ENCODE data around the gene MRGPRD.

Gene MRGPRD

GRCh38 chr11:69010361-69010891 lies 29.6 kb upstream of the MRGPRD start:
- Mint-ChIP-seq H3K4me1 (peaks cover 8% of the 10 kb centered on the region), H3K9me3 (no peaks in the 10 kb centered on the region), H3K27ac (no peak overlapping the region), H3K36me3 (no peaks in the 10 kb centered on the region), H3K4me3 (no peak overlapping the region)
- DNase-seq (ENCODE audit: low spot score in 2 of 2) (no peak), ATAC-seq (no peak)

DNA sequence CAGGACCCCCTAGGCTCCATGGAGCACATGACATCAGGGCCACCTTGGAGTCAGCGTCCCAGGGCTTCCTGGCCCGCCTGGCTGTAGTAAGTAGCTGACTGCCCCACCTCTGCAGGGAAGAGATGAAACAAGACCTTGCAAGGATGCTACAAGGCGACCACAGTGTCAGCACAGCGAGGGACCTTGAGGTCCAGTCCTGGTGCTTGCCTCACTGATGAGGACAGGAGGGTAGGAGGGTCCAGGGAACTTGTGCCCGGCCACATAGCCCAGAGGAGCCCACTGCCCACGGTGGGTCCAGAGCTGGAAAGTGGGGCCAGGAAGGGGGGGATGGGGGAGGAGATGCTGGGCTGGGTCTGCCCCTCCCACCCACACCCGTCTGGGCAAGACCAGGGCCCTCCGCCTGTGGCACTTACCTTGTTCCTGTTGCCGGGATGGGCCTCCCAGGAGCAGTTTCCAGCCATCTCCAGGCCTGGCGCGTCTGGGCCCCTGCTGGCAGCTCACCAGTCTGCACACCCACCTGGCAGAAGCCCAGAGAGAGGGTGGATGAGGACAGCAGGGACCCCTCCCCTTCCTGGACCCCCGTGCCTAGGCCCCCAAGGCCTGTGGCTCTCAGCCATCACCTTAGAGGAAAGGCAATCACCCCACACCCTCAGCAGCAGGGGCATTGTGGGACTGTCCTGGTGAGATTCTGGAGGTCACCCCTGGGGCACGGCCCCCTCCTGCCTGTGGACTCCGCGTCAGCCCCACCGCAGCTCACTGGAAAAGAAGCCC lies 28.8 kb upstream of the MRGPRD start:
- H3K4me1 Mint-ChIP-seq: peaks cover 11% of the 10 kb centered on the region
- H3K9me3 Mint-ChIP-seq: no peaks in the 10 kb centered on the region
- no peak overlapping the region for H3K27ac Mint-ChIP-seq
- ATAC-seq (no peak), DNase-seq (ENCODE audit: low spot score in 2 of 2) (no peak)
- H3K4me3 Mint-ChIP-seq: no peak overlapping the region
- no peaks in the 10 kb centered on the region for H3K36me3 Mint-ChIP-seq

GRCh38 chr11:69008737-69009440 lies 28.1 kb upstream of the MRGPRD start:
- Mint-ChIP-seq H3K27ac (no peak overlapping the region), H3K9me3 (no peaks in the 10 kb centered on the region), H3K36me3 (no peaks in the 10 kb centered on the region), H3K4me1 (peaks cover 11% of the 10 kb centered on the region), H3K4me3 (no peak overlapping the region)
- ATAC-seq (no peak), DNase-seq (ENCODE audit: low spot score in 2 of 2) (no peak)

GRCh38 chr11:69007975-69008381 lies 27.2 kb upstream of the MRGPRD start:
- Mint-ChIP-seq H3K4me1 (peaks cover 11% of the 10 kb centered on the region), H3K36me3 (no peaks in the 10 kb centered on the region), H3K27ac (no peak overlapping the region), H3K9me3 (no peaks in the 10 kb centered on the region), H3K4me3 (no peak overlapping the region)
- ATAC-seq (no peak), DNase-seq (ENCODE audit: low spot score in 2 of 2) (no peak)

- H3K4me1 Mint-ChIP-seq: peaks cover 10% of the 10 kb centered on the region
- no peak for DNase-seq (ENCODE audit: low spot score in 2 of 2)
- ATAC-seq: no peak
- H3K27ac Mint-ChIP-seq: no peak overlapping the region
- no peaks in the 10 kb centered on the region for H3K36me3 Mint-ChIP-seq
- no peak overlapping the region for H3K4me3 Mint-ChIP-seq
- H3K9me3 Mint-ChIP-seq: no peaks in the 10 kb centered on the region
These were observed 26.0 kb upstream of the MRGPRD start for GRCh38 chr11:69006816-69007215.

DNA sequence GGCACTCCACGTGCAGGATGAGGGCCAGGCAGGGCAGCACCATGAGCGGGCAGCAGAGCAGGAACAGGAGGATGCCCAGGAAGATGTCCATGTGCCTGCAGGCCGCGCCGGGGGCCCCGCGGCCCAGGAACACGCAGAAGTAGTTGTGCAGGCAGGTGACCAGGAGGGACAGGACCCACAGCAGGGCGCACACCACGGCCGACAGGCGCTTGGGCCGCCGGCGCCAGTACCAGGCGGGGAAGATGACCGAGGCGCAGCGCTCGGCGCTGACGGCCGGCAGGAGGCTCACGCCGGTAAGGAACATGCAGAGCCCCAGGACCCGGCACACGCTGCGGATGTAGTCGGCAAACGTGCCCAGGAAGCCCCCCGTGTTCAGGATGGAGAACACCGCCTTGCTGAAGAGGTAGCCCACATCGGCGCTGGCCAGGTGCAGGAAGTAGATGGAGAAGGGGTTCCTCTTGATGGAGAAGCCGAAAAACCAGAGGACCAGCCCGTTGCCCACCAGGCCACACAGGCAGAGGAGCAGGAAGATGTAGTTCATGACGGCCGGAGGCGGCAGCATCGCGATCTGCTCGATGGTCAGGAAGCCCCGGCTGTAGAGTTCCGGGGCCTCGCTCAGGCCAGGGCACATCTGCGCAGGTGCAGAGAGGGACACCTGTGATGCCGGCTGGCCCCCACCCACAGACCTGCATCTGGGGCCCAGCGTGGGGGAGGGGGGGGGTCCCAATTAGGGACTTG lies 25.0 kb upstream of the MRGPRD start:
- DNase-seq (ENCODE audit: low spot score in 2 of 2) (no peak), ATAC-seq (no peak)
- peaks cover 5% of the 10 kb centered on the region for H3K4me1 Mint-ChIP-seq
- H3K36me3 Mint-ChIP-seq: peaks cover 1% of the 10 kb centered on the region
- no peak overlapping the region for H3K4me3 Mint-ChIP-seq
- no peaks in the 10 kb centered on the region for H3K9me3 Mint-ChIP-seq
- no peak overlapping the region for H3K27ac Mint-ChIP-seq

- no peak overlapping the region for H3K27ac Mint-ChIP-seq
- H3K9me3 Mint-ChIP-seq: no peaks in the 10 kb centered on the region
- ATAC-seq (no peak), DNase-seq (ENCODE audit: low spot score in 2 of 2) (no peak)
- no peak overlapping the region for H3K4me3 Mint-ChIP-seq
- H3K4me1 Mint-ChIP-seq: peaks cover 5% of the 10 kb centered on the region
- peaks cover 5% of the 10 kb centered on the region for H3K36me3 Mint-ChIP-seq
These were observed 24.4 kb upstream of the MRGPRD start for GRCh38 chr11:69005183-69005630.

GRCh38 chr11:69004411-69005182 lies 23.8 kb upstream of the MRGPRD start:
- DNase-seq (ENCODE audit: low spot score in 2 of 2) (no peak), ATAC-seq (no peak)
- Mint-ChIP-seq H3K4me3 (no peak overlapping the region), H3K27ac (no peak overlapping the region), H3K4me1 (peaks cover 6% of the 10 kb centered on the region), H3K9me3 (no peaks in the 10 kb centered on the region), H3K36me3 (peaks cover 5% of the 10 kb centered on the region)

DNA sequence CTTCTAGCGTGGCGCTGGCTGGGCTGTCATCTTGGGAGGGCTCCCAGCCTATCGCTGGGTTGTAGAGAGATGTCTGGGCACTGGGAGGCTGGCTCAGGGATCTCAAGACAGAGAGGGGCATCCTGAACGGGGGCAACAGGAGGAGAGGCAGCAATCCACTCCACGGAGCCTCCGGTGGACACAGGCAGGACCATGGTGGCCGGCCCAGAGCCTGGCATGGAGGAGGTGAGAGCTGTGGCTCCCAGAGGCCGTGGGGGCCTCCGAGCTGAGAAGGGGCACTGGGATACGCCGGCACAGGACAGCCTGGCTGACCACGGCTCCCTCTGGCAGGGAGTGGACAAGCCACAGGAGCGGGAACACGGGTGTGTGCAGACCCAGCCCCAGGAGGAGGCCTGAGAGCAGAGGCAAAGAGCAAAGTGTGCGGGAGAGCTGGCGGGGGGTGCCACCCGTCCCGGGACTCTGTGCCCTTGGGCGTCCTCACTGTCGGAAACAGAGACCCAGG lies 23.1 kb upstream of the MRGPRD start:
- Mint-ChIP-seq H3K36me3 (peaks cover 5% of the 10 kb centered on the region), H3K4me1 (peaks cover 13% of the 10 kb centered on the region), H3K4me3 (no peak overlapping the region), H3K27ac (no peak overlapping the region), H3K9me3 (no peaks in the 10 kb centered on the region)
- no peak for DNase-seq (ENCODE audit: low spot score in 2 of 2)
- no peak for ATAC-seq

DNA sequence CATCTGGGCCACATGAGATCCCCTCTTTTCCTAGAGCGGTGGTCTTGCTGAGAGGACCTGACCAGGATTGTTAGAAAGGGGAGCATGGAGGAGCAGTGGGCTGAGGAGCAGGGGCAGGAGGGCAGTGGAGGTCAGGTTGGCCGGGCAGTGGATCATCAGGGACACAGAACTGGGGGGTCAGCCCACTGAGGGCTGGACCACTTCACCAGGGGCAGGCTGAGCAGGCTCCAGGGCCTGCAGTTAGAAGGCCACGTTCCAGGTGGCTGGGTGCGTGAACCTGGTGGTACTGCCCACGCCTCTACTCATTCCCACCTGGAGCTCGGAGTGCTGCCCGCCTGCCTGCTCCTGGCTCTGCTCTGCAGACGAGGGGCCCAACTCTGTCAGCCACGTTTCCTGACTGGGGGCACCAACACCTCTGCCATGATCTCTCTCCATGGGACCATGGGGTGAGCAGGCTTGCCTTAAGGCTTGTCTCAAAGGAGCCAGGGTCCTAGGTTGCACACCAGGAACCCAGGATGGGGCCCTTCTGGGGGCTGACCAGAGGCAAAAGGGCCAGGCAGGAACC lies 22.6 kb upstream of the MRGPRD start:
- Mint-ChIP-seq H3K9me3 (no peaks in the 10 kb centered on the region), H3K27ac (no peak overlapping the region), H3K4me1 (peaks cover 15% of the 10 kb centered on the region), H3K36me3 (peaks cover 5% of the 10 kb centered on the region), H3K4me3 (no peak overlapping the region)
- DNase-seq (ENCODE audit: low spot score in 2 of 2): no peak
- no peak for ATAC-seq

- H3K27ac Mint-ChIP-seq: no peak overlapping the region
- no peak for DNase-seq (ENCODE audit: low spot score in 2 of 2)
- H3K4me1 Mint-ChIP-seq: peaks cover 15% of the 10 kb centered on the region
- ATAC-seq: no peak
- no peaks in the 10 kb centered on the region for H3K9me3 Mint-ChIP-seq
- H3K4me3 Mint-ChIP-seq: no peak overlapping the region
- peaks cover 5% of the 10 kb centered on the region for H3K36me3 Mint-ChIP-seq
These were observed 21.9 kb upstream of the MRGPRD start for GRCh38 chr11:69002570-69003231.

DNA sequence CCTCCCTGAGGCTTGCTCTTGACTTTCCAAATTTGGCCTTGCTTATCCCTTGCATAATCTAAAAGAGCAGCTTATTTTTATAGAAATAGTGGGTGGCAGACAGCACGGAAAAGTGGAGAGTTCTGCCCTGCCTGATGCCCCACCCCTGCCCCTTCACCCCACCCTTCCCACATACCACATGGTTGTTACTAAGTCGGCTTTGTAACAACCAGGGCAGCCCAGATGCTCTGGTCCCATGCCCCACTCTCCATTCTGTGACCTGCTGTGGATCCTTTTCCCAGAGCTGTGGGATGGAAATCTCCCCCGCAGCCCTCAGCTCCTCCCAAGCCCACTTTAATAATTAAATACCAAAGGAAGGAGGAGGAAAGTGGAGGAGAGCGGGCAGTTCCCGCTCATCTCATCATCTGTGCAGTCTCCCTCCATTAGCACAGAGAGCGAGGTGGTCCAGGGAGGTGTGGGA lies 21.4 kb upstream of the MRGPRD start:
- no peaks in the 10 kb centered on the region for H3K9me3 Mint-ChIP-seq
- no peak for DNase-seq (ENCODE audit: low spot score in 2 of 2)
- no peak overlapping the region for H3K4me3 Mint-ChIP-seq
- H3K27ac Mint-ChIP-seq: no peak overlapping the region
- H3K36me3 Mint-ChIP-seq: peaks cover 5% of the 10 kb centered on the region
- peaks cover 15% of the 10 kb centered on the region for H3K4me1 Mint-ChIP-seq
- no peak for ATAC-seq

DNA sequence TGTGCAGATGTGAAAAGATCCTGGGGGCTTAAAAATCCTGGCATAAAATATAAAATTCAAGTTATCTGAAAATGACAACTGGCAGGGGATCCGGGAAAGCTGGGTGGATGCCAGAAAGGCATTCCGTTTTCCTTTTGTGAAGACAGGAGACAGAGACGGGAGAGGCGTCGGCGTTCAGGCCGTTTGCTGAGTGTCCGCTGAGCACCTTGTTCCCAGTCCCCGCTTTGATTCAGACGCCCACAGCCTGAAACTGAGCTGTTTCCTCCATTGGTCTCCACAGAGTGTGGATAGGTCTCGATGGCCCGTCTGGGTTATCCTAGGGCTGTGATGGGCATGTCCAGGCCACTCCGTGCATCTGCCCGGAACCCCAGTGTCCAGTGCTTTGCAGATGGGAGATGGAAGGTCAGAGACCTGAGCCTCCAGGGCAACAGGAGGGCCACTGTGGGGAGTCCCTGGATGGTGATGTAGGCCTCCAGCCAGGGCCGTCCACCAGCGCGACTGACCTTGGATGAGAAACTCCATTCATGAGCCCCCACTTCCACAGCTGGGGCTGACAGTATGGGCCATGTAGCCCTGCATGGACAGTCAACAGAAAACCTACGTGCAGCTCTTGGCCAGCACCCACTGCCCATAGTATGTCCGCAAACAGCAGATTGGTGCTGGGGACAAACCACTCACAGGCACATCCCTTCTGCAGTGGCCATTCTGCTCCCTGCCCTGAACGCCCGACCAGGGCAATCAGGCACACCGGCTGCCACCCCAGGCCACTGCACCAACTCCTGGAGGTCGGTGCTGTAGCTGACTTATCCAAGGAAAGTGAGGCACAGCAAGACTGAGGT lies 20.7 kb upstream of the MRGPRD start:
- ATAC-seq (no peak), DNase-seq (ENCODE audit: low spot score in 2 of 2) (no peak)
- Mint-ChIP-seq H3K9me3 (no peaks in the 10 kb centered on the region), H3K4me3 (no peak overlapping the region), H3K27ac (no peak overlapping the region), H3K4me1 (peaks cover 15% of the 10 kb centered on the region), H3K36me3 (peaks cover 5% of the 10 kb centered on the region)
